NOMO-1 (cell line): Measurements from ENCODE around the gene GALNT17.

Experiments used
- DNase-seq, 2 experiments: peaks; one replicate each; lab custom pipeline; 2025; ENCODE audit not compliant: unreplicated experiment in 2 of 2; lab: John Stamatoyannopoulos, UW

The GALNT17 gene

DNA sequence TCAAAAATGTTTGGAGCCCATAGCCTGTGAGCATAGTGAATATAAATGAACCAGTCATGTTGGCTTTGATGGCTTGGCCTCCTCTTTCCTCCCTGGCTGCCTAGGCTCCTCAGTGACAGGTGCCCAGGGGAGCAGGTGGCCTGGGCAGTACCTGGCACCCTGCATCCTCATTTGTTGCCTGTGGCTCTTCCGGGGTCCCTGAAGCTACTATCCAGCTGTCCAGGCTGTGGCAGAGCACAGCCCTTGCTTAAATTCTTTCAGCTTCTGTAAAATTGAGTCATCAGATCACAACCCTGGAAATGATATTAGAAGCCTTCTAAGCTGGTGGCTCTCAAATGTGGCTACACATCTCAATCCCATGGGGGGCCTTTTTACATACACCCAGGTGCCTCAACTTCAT is 525.4 kb downstream of the GALNT17 start:
- DNase-seq: no peak

DNA sequence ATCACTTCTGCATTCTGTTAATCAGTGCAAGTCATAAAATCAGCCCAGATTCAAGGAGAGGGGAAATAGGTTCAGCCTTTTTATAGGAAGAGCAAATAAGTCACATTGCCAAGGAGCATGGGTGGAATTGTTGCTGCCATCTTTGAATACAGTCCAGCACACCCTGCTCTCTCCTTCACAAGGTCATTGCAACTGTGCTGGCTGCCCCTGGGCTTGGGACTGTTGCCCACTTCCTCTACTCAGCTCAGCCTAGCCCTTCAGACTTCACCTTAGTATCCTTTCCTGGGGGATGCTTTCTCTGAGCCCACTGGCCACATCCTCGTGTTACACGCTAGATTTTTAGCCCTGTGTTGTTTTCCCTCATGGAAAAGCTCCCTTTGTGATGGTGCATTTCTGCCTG is 527.7 kb downstream of the GALNT17 start:
- DNase-seq: no peak

DNA sequence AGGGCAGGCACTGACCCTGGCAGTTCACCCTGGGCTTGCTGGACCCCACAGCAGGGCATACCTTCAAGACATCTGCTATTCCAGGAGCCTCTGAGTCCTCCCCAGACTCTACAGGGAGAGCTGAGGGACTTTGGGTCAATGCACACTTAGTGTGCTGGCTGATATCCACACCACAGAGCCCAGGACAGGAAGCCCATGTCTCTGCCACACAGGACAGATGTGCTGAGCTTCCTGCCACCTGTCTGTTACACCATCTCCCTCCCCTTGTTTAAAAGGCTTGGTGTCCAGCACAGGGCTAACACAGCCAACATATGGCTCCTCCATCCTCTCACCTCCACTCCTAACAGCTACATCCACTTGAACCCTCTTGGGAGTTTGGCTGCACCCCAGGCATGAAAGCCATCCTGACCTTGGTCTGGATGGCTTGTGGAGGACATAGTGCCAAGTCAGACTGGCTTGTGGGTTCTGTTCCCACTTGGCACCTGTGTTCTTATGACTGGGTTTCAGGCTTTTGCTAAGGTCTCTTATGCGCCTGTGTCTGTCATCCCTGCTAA is 529.8 kb downstream of the GALNT17 start:
- no peak for DNase-seq

DNA sequence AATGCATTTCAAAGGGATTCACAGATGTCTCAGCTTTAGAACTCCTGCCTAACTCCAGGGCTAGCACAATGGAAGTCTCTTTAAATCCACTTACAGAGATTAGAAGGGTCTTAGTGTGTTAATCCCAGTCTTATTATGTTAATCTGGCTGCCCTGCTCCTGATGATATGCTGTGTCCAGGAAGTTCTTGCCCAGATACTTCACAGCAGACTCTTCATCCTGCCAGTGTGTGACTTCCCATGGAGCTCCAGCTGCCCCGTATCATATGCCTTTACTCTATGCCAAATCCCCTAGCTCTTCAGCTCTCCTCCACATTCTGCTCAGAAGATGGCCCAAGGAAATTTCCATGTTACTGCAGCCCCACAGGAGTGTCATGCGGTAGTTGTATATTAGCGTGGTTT is 533.8 kb downstream of the GALNT17 start:
- no peak for DNase-seq

DNA sequence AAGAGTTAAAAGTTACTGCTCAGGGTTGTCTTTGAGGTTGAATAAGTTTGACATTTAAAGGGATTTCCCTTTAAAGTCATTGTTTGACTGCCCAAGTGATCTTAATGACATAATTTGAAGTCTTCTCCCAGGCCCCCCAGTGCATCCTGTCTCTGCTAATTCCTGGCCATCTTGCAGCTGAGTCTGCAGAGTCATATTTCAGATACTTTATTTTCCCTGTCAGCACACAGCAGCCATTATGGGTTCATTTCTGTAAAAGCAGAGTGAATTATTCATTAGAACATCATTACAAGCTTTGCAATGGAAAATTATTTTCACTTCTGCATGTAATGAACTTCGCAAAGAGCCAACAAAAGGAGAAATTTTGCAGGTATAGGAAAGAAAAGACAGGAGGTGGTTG is 536.6 kb downstream of the GALNT17 start:
- no peak for DNase-seq

DNA sequence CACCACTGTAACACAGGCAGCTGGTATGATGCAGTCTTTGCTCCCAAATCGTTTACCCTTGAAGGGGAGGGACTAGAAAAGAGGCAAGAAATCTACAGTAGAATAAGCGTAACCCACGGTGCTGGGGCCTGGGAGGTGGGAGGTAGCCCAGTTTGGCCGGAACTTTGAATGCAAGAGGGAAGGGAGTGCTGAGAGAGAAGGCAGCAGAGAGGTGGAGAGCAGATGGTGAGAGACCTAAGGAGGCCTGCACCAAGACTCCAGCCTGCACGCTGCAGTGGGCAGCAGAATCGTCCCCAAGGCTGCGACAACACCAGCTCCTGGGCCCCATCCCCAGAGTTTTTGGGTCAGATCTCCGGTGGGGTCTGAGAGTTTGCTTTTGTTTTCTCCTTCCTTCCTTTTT is 547.5 kb downstream of the GALNT17 start:
- no peak for DNase-seq

DNA sequence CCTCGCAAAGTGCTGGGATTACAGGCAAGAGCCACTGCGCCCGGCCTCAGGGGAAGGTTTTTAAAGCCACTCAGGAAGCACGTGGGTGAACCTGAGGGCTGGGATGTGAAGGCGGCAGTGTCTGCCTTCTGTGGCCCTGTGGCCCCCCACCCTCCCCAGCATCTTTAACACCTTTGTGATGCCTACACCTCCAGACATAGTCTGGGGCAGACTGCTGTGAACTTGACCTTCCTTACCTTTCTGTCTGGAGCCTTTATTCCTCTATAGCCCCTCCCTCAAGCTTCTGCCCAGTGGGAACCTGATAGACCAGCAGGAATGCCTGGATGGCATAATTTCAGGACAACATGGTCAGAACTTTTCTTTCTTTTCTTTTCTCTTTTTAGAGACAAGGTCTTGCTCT is 550.2 kb downstream of the GALNT17 start:
- DNase-seq: no peak

DNA sequence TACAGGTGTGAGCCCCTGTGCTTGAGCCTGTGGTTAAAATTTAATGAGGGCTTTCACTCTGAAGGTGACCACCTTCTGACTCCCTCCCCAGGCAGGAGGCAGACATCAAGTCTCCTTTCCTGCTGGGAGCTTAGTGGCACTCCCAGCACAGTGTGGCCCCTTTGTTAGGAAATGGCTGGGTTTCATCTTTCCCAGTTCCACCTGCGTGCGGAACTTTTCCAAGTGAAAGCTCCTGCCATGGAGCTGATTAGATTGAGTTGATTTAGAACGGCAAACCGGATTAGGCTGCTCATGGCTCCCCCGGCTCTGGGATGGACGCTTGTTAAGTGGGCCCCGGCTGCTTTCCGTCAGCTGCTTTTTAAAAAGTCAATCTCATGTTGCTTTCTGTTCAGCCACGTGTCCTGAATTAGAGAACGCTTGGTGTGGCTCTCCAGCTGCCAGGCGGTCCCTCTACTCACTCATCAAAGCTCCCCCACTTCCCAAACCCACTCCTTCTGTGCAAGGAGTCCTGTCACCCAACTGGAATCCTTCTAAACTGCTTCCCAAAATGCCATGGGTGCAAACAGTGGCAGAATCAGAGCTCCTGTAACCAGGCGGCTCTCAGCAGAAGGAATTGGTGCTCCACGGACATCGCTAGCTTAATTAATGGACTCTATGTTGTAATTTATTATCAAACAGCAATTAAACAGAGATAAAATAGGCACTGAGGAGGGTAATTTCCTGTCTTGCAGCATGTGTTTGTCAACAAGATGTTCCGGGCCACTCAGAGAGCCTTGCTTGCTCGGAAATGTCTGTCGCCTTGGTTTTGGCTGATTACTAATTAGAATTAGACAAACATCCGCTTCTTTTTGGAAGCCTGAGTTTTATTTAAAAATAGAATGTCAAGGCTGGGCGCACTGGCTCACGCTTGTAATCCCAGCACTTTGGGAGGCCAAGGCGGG is 551.2 kb downstream of the GALNT17 start:
- no peak for DNase-seq

DNA sequence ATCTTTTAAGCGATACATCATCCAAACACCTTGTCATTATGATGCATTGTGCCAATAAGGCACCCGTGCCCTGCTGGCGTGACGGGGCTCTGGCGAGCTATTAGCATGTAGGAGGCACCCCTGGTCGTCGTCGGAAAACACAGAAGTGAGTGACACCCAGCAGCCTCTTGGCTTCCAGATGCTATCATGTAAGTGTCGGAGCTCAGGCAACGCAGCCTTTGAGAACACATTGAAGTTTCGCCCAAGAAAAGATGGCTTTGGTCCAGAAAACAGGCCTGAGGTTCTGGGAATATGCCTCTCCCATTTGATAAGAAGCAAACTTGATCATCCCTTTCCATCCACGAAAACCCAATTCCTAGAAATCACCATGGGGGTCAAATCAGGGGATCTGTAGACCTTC is 555.3 kb downstream of the GALNT17 start:
- no peak for DNase-seq

DNA sequence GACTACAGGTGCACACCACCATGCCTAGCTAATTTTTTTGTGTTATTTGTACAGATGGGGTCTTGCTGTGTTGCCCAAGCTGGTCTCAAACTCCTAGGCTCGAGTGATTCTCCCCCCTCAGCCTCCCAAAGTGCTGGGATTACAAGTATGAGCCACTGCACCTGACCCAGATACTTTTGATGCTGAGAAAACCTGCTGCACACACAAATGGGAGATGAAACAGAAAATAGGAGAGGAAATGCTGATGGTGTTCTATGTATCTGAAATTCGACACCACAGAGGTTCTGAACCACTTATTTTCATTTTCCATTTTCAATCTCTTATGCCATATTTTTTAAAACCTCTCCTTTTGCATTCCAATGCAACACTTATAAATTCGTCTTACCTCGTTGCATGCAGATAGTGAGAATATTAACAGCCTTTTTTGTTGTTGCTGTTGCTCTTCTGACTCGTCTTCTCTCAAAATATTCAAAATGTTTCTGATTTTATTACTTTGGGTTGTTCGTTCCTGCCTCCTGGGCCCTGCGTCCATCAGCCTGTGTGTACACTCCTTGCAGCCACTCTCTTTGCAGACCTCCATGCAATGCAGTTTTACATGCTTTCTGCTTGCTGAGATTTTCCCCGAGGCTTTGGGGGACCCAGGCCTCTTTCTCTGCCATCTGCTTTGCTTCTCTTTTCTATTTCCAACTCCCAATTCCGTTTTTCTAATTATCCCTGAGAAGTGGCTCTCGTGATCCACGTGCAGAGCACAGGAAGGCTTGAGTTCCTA is 556.1 kb downstream of the GALNT17 start:
- no peak for DNase-seq

DNA sequence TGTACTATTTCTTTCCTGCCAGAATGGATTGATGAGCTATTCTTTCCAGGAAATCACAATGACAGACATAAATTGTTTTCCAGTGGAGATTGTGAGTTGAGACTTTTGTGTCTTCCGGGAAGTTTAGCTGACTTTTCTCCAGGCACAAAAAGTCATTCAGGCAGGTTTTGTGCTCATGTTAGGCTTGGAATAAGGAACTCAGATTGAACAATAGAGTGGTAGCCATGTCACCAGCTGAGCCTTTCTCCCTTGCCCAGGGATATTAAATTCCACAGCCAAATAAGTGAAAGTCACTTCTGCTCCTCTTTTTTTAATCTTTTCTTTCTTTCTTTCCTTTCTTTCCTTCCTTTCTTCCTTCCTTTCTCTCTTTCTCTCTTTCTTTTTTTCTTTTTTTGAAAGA is 559.6 kb downstream of the GALNT17 start:
- no peak for DNase-seq

DNA sequence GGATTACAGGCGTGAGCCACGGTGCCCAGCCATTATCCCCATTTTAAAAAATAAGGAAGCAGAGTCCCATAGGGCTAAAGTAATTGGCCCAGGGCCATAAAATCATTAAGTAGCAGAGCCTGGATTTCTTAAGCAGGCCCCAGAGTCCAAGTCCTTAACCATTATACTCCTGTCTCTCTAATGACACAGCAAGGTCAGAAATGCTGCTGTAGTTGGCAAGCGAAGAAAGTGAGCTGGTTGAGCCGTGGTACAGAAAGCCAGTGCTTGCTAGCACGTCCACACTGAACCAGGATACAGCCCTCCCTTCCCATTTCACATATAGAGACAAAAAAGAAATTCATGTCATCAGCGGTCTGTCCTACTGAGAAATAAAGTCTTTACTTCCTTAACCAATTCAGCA is 562.7 kb downstream of the GALNT17 start:
- DNase-seq: no peak

DNA sequence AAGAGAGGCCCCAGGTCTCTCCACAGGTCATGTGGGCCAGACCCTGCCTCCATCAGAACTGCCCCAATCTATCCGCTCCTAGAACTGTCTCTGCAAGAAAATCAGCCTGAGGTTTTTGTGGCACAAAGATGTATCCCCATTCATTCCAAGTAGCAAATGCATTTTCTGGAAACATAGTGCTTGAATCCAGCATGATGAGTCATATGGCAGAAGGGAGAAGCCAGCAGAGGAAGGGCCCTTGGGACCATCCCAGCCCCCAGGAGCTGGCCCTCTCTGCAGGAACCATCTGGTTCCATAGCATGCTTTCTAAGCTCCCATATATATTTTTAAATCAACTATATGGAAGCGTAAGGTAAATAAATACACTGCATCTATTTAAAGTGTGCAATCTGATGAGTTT is 563.2 kb downstream of the GALNT17 start:
- DNase-seq: no peak

DNA sequence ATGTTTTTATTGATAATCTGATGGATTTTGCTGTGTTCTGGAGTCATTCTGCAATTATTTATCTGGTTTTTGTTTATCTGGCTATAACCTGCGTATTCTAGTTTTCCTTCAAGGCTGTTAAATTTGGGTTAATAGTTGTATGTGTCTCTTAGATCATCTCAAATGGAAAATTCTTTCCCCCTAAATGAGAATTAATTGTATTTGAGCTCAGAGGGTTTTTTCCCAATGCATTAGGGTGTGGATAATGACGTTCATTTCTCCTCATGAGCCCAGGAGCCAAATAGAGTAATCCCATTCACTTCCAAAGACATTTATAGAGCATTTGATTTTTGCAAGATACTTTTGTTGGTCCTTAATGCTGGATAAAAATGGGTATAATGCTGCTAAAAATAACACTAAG is 564.6 kb downstream of the GALNT17 start:
- DNase-seq: no peak

DNA sequence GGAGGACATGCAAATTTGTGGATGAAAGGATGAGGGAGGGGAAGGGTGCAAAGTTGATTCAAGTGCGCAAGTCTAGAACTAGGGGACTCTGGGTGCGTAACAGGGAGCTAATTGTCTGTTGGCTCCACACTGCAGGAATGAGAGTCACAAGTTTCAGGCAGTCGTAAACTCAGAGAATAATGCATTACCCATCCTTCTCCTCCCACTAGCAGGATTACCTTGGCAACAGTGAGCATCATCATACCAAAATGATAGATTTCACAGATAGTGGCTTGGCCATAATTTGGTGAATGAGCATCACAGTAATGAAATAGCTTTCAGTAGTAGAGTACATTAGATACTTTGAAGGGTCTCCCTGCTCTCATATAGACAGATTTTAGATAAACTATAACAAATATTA is 565.5 kb downstream of the GALNT17 start:
- no peak for DNase-seq

DNA sequence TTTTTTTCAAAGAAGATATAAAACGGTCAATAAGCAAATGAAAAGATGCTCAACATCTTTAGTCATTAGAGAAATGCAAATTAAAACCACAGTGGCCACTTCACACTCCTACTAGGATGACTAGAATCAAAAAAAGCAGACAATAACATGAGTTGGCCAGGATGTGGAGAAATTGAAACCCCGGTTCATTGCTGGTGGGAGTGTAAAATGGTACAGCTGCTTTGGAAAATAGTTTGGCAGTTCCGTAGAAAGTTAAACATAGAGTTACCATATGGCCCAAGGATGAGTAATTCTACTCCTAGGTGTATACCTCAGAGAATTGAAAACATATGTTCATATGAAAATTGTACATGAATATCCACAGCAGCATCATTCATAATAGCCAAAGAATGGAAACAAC is 573.3 kb downstream of the GALNT17 start:
- no peak for DNase-seq

DNA sequence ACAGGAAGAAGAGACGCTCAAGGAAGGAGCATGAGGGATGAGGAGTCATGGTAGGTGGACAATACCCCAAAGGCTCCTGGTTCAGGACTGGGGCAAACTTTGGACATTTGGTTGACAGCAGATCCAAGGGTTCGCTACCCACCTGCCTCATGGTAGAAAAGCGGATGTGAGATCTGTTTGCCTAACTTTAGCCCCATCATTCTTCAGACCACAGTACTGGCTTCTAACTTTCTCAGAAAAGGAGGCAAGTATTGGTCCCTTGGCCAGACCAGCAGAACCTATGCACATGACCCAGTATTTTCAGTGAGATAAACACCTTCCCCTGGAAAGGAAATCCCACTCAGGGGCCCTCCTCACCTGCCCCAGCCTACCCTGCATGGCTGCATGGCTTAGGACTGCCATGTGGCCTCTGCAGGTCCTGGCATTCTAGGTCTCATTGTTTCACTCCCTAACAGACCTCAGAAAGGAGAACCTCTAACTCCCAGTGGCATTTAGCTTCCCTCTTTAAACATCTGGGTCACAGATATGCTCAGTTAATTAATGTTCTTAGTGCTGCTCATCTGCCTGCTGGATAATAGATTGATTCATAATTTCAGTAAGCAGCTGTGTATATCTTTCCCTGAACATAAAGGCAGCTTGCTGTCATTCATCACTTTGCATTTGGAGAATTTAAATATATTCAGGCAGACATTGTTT is 574.1 kb downstream of the GALNT17 start:
- DNase-seq: no peak

DNA sequence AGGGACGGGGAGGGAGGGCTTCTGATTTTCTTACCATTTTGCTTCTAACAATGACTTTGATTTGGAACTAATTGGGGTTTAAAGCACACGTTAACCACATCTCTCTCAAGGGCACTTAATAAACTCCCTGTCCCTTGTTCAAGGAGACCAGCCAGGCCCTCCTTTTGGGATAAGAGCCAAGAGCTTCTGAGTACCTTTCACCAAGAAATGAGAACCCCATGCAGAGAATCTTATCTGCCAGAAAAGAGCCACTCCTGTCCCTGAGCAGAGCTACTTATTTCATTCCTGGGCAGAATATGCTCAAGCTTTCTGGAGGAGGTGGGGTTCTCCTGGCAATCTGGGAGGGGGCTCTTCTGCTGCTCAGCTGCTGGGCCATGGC is 574.6 kb downstream of the GALNT17 start:
- DNase-seq: no peak

DNA sequence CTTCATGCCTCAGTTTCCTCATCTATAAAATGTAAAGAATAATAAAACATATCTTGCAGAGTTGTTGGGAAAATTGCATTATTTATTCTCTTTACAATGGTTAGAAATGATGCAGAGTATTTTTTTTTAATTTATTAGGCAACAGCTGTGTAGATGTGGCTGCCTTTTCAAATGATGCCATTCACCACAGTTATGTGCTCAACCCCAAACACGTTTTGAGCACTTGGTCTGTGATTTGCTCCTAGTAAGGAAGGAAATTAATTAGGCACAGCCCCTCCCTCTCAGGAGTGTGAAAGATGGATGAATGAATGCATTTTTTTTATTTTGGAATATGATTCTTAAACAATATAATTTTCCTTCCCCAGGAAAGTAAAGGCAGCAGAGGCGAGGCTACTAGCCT is 575.1 kb downstream of the GALNT17 start:
- DNase-seq: no peak

DNA sequence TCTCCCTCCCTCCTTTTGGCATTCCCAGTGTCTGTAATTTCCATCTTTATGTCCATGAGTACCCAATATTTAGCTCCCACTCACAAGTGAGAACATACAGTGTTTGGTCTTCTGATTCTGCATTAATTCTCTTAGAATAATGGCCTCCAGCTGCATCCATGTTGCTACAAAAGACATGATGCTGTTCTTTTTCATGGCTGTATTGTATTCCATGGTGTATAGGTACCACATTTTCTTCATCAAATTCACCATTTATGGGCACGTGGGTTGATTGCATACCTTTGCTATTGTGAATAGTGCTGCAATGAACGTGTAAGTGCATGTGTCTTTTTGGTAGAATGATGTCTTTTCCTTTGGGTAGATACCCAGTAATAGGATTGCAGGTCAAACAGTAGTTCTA is 576.8 kb downstream of the GALNT17 start:
- DNase-seq: no peak

DNA sequence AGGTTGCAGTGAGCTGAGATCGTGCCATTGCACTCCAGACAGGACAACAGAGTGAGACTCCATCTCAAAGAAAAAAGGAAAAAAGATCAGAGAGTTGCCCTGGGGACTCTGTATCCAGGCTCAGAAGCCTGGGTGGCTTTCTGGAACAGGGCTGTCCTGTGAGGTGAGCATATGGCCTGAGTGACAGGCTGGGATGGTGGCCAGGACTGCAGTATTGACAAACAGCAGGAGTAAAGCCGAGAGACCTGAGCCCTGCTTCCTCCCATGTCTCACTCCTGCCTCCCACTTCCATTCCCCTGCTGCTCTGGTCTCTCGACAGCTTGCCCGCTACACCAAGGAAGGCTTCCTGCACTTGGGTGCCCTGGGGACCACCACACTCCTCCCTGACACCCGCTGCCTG is 578.5 kb downstream of the GALNT17 start:
- DNase-seq: no peak
